ENCODE measurements around the gene LCMT1.

DNA sequence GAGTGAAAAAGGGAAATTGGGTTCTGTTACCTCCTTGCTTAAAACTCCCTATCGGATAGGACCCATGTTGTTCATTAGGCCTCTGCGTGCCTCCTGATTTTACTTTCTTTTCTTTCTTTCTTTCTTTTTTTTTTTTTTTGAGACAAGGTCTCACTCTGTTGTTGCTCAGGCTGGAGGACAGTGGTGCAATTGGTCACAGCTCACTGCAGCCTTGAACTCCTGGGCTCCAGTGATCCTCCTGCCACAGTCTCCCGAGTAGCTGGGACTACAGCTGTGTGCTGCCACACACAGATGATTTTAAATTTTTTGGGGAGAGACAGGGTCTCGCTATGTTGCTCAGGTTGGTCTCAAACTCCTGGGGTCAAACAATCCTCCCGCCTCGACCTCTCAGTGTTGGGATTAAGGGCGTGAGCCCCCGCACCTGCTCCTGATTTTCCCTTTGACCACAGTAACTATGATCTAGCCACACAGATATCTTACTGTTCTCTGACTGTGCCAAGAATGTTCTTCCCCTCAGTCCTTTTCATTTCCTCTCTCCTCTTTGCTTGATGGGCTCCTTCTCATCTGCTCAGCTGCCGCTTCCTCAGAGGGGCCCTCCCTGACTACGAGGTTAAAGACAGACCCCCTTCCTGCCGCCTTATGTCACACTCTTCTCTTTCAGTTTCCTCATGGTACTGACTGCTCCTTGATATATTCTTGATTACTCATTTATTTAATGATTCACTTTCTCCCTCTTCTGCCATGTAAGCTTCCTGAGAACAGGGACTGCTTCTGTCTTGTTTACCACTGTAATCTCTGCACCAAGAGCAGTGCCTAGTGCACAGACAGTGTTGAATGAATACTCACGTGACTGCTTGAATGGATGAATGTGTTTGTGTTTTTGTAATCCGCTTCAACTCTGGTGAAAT, 44.3 kb downstream of the LCMT1 start:
- TF ChIP-seq, protein P1, sequence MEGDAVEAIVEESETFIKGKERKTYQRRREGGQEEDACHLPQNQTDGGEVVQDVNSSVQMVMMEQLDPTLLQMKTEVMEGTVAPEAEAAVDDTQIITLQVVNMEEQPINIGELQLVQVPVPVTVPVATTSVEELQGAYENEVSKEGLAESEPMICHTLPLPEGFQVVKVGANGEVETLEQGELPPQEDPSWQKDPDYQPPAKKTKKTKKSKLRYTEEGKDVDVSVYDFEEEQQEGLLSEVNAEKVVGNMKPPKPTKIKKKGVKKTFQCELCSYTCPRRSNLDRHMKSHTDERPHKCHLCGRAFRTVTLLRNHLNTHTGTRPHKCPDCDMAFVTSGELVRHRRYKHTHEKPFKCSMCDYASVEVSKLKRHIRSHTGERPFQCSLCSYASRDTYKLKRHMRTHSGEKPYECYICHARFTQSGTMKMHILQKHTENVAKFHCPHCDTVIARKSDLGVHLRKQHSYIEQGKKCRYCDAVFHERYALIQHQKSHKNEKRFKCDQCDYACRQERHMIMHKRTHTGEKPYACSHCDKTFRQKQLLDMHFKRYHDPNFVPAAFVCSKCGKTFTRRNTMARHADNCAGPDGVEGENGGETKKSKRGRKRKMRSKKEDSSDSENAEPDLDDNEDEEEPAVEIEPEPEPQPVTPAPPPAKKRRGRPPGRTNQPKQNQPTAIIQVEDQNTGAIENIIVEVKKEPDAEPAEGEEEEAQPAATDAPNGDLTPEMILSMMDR (conservative IDR thresholded peaks at IDR 0.05): no peak
- no peak for TF ChIP-seq EZH2 (IDR thresholded peaks at IDR 0.05; ENCODE audit: low read depth)

Data from PC-9 (cell line).